HPDE6-E6E7 (cell line): ENCODE data around the gene RELCH.

Source experiments
- DNase-seq: peaks from one replicate; pipeline ENCODE4 v3.0.0; 2011; ENCODE audit warnings: missing footprints; ENCODE audit errors: extremely low spot score

The RELCH gene

GRCh38 chr18:62339106-62339988, 152.3 kb downstream of the RELCH start:
- peak; percentile 83 for DNase-seq

GRCh38 chr18:62340996-62341395, 153.9 kb downstream of the RELCH start:
- DNase-seq: no peak

- no peak for DNase-seq
These were observed 154.4 kb downstream of the RELCH start for GRCh38 chr18:62341473-62341872.

GRCh38 chr18:62342884-62343283, 155.8 kb downstream of the RELCH start:
- DNase-seq: no peak

- no peak for DNase-seq
These were observed 156.3 kb downstream of the RELCH start for GRCh38 chr18:62343316-62343715.

- no peak for DNase-seq
These were observed 158.9 kb downstream of the RELCH start for GRCh38 chr18:62345909-62346308.

GRCh38 chr18:62346333-62347088, 159.5 kb downstream of the RELCH start:
- no peak for DNase-seq

GRCh38 chr18:62347089-62347506, 160.0 kb downstream of the RELCH start:
- DNase-seq: no peak

- no peak for DNase-seq
These were observed 161.4 kb downstream of the RELCH start for GRCh38 chr18:62348474-62348873.

GRCh38 chr18:62353170-62353569, 166.1 kb downstream of the RELCH start:
- no peak for DNase-seq

GRCh38 chr18:62354151-62354550, 167.1 kb downstream of the RELCH start:
- no peak for DNase-seq

- no peak for DNase-seq
These were observed 170.1 kb downstream of the RELCH start for GRCh38 chr18:62357079-62357719.
